Fibroblast of peridontal ligament (primary cell): ENCODE results near the gene PIK3R2.
"Not testable (repeated sequence)": the region's sequence is repeated elsewhere in the genome, so short reads cannot be mapped to it uniquely, and the experiment has no call there.

ENCODE experiments used
- DNase-seq: peaks from one replicate; pipeline ENCODE4 v3.0.0-alpha.2; 2010; ENCODE audit errors: extremely low read depth

The PIK3R2 gene

DNA sequence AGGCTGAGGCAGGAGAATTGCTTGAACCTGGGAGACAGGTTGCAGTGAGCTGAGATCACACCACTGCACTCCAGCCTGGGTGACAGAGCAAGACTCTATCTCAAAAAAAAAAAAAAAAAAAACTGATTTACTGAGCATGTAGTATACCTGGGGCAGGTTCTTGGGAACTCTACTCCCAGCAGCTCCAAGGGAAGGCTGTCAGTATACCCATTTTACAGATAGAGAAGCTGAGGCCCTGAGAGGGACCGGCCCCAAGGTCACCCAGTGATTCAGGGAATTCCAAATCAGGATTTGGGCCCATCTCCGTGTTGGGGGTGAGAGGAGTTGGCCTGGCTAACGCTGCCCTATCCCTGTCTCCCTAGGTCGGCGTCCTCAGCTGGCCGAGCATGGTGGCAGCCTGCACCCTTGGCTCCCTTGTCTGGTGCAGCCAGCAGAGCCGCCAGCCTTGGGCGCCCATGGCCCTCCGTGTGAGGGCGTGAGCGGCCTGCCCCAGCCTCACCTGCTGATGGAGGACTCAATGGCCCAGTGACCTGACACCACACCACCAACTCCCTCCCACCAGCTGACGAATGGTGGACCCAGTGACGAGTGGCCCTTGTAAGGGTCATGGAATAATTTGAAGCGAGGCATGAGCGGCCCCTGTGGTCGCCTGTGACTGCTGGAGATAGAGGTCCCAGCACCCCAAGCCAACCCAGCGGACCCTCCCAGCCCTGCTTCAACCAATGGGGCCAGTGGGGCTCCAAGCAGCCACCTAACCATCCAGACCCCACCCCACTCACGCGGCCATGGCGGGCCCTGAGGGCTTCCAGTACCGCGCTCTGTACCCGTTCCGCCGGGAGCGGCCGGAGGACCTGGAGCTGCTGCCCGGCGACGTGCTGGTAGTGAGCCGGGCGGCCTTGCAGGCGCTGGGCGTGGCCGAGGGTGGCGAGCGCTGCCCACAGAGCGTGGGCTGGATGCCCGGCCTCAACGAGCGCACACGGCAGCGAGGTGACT lies 2.4 kb downstream of the PIK3R2 start:
- DNase-seq: no peak

DNA sequence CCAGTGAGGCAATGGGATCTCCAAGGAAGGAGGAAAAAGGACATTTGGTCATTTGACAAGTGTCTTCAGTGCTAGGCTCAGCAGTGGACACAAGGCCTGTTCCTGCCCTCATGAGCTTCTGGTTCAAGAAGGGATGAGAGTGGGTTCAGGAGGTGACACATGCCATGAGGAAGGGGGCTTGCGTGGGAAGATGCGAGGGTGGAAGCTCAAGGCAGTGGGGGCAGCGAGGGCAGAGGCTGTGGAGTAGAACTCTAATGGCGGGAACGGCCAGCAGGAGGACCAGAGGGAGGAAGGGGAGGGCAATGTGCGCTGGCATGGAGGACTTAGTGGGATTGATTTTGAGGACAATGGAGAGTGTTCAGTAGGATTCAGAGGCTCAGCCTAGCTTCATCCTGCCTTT lies 3.3 kb downstream of the PIK3R2 start:
- no peak for DNase-seq

DNA sequence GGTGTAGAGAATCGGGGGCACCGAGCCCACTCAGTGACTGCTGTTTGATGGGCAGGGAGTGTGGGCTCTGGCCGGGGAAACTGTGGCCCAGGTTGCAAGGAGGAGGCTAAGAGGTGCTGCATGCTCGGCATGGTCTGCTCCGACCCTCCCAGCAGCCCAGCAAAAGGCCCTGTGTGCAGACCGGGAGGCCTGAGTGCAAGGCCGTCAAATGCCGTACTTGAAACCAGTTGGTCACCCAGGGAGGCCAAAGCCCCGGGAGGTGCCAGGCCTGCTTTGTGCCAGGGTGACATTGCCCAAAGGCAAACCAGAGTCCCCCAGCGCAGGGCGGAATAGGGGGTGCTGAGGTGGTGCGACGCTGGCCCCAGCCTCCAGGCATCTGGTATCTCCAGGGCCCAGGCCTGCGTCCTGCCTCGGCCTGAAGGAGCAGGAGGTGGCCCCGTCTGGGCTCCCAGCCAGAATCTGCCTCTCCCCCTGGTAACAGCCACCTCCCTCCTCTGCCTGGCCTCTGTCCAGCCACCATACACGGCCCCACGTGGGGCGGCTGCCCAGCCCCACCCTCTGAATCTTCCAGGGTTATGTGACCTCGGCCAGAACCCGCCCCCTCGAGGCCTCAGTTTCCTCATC lies 4.0 kb downstream of the PIK3R2 start:
- peak; percentile 69 for DNase-seq

DNA sequence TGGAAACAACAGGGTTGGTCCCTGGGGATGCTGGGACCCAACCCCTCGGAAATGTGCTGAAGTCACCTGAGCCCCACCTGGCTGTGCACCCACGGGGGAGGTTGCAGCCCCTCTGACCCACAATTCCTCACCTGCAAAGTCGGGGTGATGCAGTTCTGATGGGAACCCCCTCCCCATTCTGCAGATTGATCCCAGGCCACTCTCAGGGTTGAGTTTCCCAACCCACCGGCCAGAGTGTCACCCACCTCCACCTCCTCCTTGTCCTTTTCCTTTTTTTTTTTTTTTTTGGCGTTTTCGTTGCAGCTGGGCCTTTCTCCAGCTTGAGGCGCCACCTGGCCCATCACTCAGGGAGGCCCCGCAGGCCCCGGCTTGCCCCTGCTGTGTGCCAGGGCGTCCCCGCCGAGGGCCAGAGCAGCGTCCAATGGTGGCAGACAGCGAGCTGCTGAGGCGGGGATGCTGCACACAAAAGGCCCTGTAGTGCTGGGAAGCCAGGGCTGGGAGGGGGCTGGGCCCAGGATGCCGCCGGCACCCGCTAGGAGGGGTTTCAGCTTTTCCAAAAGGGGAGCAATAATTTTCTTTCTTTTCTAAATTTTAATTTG lies 4.6 kb downstream of the PIK3R2 start:
- DNase-seq: no peak

DNA sequence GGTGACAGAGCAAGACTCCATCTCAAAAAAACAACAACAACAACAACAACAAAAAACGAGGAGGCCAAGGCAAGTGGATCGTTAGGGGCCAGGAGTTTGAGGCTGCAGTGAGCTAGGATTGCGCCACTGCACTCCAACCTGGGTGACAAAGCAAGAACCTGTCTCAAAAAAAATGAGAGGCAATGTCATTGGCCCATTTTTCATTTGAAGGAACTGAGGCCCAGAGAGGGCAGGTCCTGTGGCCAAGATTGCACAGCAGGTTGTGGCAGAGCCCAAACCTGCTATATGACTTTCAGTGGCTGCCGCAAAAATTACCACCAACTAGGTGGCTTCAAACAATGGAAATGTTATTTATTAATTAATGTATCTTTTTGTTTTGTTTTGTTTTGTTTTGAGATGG lies 5.5 kb downstream of the PIK3R2 start:
- no peak for DNase-seq

DNA sequence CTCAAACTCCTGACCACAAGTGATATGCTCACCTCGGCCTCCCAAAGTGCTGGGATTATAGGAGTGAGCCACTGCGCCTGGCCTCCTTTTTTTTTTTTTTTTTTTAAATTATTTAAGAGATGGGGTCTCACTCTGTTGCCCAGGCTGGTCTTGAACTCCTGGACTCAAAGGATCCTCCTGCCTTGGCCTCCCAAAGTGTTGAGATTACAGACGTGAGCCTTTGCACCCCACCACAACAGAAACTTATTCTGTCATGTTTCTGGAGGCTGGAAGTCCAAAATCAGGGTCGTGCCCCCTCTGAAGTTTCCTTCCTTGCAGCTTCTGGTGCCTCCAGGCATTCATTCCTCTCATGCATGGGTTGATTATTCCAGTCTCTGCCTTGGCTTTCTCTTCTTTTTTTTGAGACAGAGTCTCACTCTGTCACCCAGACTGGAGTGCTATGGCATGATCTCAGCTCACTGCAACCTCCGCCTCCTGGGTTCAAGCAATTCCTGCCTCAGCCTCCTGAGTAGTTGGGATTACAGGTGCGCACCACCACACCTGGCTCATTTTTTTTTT lies 6.2 kb downstream of the PIK3R2 start:
- not testable (repeated sequence) for DNase-seq

DNA sequence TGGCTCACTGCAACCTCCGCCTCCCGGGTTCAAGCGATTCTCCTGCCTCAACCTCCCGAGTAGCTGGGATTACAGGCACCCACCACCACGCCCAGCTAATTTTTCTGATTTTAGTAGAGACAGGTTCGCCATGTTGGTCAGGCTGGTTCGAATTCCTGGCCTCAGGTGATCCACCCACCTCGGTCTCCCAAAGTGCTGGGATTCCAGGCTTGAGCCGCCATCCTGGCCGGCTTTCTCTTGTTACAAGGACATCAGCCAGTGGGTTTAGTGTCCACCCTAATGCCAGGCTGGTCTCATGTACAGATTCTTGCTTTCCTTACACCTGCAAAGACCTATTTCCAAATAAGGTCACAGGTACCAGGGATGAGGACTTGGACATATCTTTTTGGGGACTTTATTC lies 6.8 kb downstream of the PIK3R2 start:
- DNase-seq: no peak

DNA sequence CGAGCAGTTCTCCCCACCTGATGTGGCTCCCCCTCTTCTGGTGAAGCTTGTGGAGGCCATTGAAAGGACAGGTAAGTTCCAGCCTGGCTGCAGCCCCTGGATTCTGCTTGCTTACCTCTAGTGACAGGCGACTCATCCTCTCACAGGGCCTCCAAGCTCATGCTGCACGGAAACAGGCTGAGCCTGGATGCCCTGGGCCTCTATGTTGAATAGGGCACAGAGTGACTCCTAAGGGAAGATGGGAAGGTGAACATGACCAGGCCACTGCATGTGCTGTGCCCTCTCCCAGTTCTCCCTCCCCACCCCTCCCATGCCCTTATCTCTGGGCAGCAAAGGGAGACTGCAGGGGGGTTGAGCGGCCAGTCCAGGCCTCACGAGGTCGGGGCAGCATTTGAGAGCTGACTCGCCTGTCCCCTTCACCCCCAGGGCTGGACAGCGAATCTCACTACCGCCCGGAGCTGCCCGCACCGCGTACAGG lies 7.6 kb downstream of the PIK3R2 start:
- DNase-seq: no peak

DNA sequence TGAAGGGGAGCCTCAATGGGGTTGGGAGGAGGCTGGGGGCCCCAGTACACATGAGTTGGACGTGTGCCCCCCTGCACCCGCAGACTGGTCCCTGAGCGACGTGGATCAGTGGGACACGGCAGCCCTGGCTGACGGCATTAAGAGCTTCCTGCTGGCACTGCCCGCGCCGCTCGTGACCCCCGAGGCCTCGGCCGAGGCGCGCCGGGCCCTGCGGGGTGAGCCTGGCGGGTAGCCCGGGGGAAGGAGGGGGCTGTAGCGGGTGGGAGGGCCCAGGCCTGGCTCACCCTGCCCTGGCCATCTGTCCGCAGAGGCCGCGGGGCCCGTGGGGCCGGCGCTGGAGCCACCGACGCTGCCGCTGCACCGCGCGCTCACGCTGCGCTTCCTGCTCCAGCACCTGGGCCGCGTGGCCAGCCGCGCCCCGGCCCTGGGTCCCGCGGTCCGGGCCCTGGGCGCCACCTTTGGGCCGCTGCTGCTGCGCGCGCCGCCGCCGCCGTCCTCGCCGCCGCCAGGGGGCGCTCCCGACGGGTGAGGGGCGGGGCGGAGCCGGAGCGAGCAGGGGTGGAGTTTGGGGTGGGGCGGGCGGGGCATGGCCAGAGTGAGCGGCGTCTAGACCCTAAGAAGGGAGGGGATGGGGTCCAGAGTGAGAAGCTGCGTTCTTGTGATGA lies 8.1 kb downstream of the PIK3R2 start:
- DNase-seq: no peak

DNA sequence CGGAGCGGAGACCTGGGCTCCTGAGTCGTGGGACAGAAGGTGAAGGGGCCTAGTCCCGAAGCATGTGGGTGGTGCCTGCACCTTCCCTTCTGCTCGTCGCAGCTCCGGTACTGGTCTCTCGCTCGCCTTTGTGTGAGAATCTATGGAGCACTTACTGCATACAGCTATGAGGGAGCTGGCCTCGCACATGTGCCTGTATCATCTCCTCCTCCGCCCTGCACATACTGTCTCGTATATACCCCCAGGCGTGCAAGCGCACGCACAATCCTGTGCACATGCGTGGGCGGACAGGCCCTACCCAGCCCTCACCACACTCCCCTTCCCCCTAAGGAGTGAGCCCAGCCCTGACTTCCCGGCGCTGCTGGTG lies 8.7 kb downstream of the PIK3R2 start:
- no peak for DNase-seq

DNA sequence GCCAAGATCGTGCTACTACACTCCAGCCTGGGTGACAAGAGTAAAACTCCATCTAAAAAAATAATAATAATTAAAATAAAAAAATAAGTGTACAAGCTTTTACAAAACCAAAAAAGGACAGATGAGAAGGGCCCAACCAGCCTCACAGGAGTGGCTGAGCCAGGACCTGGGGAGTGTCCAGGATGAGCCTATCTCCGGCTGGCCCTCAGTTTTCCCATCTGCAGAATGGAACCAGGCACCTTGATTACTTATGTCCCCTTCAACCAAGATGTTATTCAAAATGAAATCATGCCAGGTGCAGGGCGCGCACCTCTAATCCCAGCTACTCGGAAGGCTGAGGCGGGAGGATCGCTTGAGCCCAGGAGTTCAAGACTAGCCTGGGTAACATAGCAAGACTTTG lies 11.1 kb downstream of the PIK3R2 start:
- no peak for DNase-seq

DNA sequence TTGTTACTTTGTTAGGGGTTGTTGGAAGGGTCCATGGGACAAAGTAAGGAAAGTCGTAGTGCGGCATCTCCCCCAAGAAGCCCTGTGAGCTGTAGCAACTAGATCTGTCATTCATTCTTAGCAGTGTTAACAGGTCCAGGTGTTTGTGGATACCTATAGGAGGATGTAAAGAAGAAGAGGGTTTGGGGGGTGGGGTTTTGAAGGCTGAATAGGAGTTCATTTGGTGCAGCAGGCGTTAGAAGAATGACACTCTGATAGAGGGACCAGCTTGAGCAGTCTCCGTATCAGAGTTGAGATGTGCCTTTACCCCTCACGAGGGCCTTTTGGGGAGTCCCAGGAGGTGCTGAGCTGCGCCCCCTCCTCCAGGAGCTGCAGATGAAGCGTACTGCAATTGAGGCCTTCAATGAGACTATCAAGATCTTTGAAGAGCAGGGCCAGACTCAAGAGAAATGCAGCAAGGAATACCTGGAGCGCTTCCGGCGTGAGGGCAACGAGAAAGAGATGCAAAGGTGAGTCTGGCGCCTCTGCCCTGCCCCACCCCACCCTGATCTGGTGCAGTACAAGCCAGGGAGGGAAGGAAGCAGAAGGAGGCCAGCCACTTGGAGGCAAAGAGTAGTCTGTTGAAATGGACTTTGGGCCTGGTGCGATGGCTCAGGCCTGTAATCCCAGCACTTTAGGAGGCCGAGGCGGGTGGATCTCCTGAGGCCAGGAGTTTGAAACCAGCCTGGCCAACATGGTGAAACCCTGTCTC lies 13.0 kb downstream of the PIK3R2 start:
- no peak for DNase-seq

DNA sequence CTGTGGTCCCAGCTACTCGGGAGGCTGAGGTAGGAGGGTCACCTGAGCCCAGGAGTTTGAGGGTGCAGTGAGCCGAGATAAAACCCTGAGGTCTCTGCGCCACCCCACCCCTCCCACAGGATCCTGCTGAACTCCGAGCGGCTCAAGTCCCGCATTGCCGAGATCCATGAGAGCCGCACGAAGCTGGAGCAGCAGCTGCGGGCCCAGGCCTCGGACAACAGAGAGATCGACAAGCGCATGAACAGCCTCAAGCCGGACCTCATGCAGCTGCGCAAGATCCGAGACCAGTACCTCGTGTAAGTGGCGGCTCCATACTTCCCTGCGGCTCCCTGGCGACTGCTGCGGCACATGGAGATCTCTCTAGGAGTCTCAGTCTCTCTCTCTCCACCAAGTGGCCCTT lies 14.0 kb downstream of the PIK3R2 start:
- no peak for DNase-seq

DNA sequence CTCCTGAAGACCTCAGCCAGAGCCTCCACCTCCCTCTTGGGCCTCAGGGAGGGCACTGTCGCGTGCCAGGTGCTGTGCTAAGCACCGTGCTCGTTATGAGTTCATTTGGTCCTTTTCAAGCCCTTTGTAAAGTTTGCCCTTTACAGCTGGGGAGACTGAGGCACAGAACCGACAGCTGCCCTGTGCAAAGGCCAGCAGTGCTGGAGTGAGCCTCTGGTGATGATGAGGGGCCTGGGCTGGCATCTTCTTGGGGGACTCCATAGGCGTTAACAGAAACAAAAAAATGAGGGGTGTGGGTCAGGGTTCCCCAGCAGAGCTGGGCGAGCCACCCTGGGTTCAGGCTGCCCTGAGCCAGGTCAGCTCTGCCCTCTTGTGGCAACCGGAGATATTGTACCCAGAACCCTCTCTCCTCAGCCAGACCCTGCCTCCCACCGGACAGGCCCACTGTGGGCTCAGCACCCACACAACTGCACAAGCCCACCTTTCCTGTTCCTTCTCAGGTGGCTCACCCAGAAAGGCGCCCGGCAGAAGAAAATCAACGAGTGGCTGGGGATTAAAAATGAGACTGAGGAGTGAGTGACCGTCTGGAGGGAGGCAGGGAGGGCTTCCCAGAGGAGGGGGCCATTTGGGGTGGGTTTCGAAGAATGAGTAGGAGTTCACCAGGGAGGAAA lies 15.1 kb downstream of the PIK3R2 start:
- DNase-seq: no peak

DNA sequence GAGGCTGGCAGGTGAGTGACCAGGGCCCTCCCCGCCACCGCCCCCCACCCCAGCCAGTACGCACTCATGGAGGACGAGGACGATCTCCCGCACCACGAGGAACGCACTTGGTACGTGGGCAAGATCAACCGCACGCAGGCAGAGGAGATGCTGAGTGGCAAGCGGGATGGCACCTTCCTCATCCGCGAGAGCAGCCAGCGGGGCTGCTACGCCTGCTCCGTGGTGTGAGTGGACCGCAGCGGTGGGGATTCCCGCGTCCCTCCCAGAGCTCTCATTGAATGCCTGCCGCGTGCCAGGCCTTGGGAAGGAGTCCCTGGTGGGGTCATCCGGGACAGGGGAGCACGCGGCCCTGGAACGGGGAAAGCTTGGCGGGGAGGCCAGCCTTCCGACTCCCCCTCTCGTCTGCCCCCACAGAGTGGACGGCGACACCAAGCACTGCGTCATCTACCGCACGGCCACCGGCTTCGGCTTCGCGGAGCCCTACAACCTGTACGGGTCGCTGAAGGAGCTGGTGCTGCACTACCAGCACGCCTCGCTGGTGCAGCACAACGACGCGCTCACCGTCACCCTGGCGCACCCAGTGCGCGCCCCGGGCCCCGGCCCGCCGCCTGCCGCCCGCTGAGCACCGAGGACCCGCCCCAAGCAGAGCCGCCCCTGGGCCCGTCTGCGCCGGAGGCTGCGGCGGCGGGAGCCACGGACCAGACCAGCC lies 15.9 kb downstream of the PIK3R2 start:
- DNase-seq: no peak

DNA sequence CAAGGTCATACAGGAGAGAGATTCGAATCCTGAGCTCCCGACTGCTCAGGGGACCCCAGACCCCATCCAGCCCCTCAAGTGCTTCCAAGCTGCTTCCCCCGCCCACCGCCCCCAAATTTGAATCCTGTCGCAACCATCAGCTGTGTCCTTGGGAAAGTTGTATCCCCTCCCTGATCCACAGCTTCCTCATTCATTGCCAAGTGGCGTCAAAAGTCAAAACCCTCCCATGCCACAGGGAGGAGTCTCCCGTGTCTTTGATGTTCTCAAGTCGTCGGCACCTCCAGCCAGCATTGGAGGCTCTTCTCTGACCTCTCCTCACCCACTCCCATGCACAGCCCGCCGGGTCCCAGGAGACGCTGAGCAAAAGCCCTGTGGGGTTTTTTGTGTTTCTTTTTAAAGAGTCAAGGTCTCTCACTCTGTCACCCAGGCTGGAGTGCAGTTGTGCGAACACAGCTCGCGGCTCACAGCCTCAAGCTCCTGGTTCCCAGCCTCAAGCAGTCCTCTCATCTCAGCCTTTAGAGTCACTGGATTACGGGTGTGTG lies 17.8 kb downstream of the PIK3R2 start:
- no peak for DNase-seq

DNA sequence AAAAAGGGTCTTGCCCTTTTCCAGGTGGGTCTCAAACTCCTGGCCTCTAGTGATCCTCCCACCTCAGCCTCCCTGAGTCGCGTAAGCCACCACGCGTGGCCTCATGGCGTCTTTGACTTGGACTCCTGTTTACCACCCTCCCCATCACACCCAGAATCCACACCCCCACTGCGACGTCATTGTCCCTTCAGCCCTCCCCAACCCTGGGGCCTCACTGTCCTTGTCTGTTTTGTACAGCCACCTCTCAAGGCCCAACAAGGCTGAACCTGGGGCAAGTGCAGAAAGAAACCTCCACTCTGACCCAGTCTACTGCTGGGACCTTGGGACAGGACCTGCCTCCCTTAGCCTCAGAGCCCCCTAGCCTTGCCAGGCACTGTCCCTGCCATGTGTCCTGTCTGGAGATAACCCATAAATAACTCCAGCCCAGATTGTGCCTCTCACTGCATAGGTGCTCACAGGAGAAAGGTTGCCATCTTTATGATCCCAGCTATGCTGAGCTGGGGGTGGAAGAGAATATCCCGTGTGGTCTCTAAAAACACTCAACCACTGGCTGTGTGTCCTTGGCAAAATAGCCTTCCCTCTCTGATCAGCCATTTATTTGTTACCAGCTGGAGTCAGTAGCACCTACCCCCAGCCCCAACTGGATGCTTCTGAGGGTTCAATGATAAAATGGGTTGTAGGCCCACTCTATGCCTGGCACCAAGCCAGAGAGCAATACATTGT lies 18.8 kb downstream of the PIK3R2 start:
- DNase-seq: no peak

DNA sequence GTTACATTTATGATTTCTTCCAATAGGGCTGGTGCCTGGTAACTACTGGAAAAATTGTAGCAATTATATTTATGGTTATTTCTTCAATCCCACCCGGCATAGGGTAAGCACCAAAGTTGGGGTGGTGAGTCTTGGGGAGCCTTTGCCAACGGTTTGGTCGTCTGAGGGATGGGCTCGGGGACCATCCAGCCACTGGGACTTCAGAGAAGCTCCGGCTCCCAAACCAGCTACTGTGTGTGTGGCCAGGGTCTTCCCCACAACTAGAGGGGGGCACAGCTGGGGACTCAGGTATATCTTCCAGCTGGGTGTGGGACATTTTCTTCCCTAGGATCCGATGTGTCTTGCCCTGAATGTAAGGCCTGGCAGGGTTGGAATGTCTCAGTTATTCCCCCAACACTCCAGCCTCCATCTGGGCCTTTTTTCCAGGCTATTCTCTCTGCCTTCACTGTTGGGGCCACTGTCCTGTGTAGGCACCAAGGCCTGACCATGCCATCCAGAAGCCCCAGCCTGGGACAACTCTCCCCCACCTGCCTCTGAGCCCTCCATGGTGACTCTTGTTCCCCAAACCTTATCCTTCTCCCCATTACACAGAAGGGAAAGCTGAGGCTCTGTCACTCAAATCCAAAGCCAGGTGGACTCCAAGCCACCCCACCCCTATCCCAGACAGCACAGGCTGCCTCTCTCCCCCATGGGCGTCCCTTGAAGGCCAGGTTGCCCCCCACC lies 19.5 kb downstream of the PIK3R2 start:
- DNase-seq: no peak
